DOHH2 (cell line): ENCODE measurements around the gene ZNF316.

Source experiments
- CTCF ChIP-seq: fragments of 200-600 bp; sonication (generic); IDR thresholded peaks from one replicate; pipeline ENCODE4 v1.5.1; 2014; ENCODE audit warnings: antibody characterized with exemption, mild to moderate bottlenecking, low read depth, low read length; ENCODE audit not compliant: poor library complexity, severe bottlenecking
- EZH2phosphoT487 ChIP-seq: fragments of 200-600 bp; sonication (generic); IDR thresholded peaks from 2 replicates; pipeline ENCODE4 v1.6.1; 2017; ENCODE audit warnings: borderline replicate concordance, mild to moderate bottlenecking, antibody characterized with exemption, low read length, moderate library complexity, mixed read lengths

- TF ChIP-seq CTCF: no peak
- TF ChIP-seq EZH2phosphoT487: no peak
Observed at GRCh38 chr7:6642239-6642839, 5.2 kb downstream of the ZNF316 start.
